Testis (tissue), 2 donors: Measurements from ENCODE around the gene PAX7.
"Not testable (repeated sequence)": the region's sequence is repeated elsewhere in the genome, so short reads cannot be mapped to it uniquely, and the experiment has no call there.

Experiments
- POLR2A ChIP-seq: fragments of 450-650 bp; IDR thresholded peaks from one replicate; pipeline ENCODE4 v1.6.1; 2017; ENCODE audit warnings: antibody characterized with exemption, mild to moderate bottlenecking, moderate library complexity
- TF ChIP-seq, protein P1 (sequence below), 3 experiments: fragments of 450-650 bp in 2 of 3; fragments of 200-600 bp in 1 of 3; sonication (generic) in 1 of 3; IDR thresholded peaks; one replicate each; pipeline ENCODE4 v1.5.1; 2016 to 2019; ENCODE audit warnings: antibody characterized with exemption in 3 of 3, mild to moderate bottlenecking in 2 of 3, moderate library complexity in 1 of 3

DNA sequence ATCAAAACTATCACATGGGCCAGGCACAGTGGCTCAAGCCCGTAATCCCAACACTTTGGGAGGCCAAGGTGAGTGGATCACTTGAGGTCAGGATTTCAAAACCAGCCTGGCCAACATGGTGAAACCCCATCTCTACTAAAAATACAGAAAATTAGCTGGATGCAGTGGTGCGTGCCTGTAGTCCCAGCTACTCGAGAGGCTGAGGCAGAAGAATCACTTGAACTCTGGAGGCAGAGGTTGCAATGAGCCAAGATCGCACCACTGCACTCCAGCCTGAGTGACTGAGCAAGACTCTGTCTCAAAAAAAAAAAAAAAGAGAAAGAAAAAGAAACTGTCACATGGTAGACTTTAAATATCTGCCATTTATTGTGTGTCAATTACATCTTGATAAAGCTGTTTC lies 44.6 kb upstream of the PAX7 start:
- TF ChIP-seq, protein P1, sequence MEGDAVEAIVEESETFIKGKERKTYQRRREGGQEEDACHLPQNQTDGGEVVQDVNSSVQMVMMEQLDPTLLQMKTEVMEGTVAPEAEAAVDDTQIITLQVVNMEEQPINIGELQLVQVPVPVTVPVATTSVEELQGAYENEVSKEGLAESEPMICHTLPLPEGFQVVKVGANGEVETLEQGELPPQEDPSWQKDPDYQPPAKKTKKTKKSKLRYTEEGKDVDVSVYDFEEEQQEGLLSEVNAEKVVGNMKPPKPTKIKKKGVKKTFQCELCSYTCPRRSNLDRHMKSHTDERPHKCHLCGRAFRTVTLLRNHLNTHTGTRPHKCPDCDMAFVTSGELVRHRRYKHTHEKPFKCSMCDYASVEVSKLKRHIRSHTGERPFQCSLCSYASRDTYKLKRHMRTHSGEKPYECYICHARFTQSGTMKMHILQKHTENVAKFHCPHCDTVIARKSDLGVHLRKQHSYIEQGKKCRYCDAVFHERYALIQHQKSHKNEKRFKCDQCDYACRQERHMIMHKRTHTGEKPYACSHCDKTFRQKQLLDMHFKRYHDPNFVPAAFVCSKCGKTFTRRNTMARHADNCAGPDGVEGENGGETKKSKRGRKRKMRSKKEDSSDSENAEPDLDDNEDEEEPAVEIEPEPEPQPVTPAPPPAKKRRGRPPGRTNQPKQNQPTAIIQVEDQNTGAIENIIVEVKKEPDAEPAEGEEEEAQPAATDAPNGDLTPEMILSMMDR (IDR thresholded peaks at IDR 0.05): not testable (repeated sequence)
- TF ChIP-seq POLR2A: not testable (repeated sequence)
